GM19328 (cell line): ENCODE measurements around the gene VWA1.
A peak's percentile ranks its signal among the peaks of the same experiment; 100 is the strongest.
"Not testable (repeated sequence)": the region's sequence is repeated elsewhere in the genome, so short reads cannot be mapped to it uniquely, and the experiment has no call there.

Experiments
- ATAC-seq: cut with Tn5 transposase; IDR thresholded peaks from one replicate; pipeline ENCODE4 v1.9.1; 2021; ENCODE audit warnings: mild to moderate bottlenecking, moderate library complexity; ENCODE audit not compliant: unreplicated experiment

VWA1 gene

GRCh38 chr1:1402901-1403392, 32.5 kb upstream of the VWA1 start:
- not testable (repeated sequence) for ATAC-seq

- no peak for ATAC-seq
These were observed 31.8 kb upstream of the VWA1 start for GRCh38 chr1:1403653-1404052.

GRCh38 chr1:1406101-1406820, 29.2 kb upstream of the VWA1 start:
- ATAC-seq = no peak

GRCh38 chr1:1406821-1407635, 28.5 kb upstream of the VWA1 start, which contains the start of gene MRPL20:
Gene MRPL20 (minus strand): TSS chr1:1407293. CDS start chr1:1407217, 76 bp downstream.
- ATAC-seq = peak; percentile 86

GRCh38 chr1:1407636-1408318, 27.7 kb upstream of the VWA1 start:
- ATAC-seq = no peak

- not testable (repeated sequence) for ATAC-seq
These were observed 25.3 kb upstream of the VWA1 start for GRCh38 chr1:1410238-1410637.

GRCh38 chr1:1411626-1412025, 23.9 kb upstream of the VWA1 start:
- no peak for ATAC-seq

GRCh38 chr1:1412311-1412902, 23.1 kb upstream of the VWA1 start:
- not testable (repeated sequence) for ATAC-seq

- ATAC-seq = no peak
These were observed 19.7 kb upstream of the VWA1 start for GRCh38 chr1:1415751-1416150.

GRCh38 chr1:1417396-1417795, 18.1 kb upstream of the VWA1 start:
- not testable (repeated sequence) for ATAC-seq

- ATAC-seq = not testable (repeated sequence)
These were observed 17.5 kb upstream of the VWA1 start for GRCh38 chr1:1417825-1418463.

- ATAC-seq = no peak
These were observed 16.8 kb upstream of the VWA1 start for GRCh38 chr1:1418464-1419362.

GRCh38 chr1:1419363-1419812, 16.1 kb upstream of the VWA1 start:
- no peak for ATAC-seq

- ATAC-seq = no peak
These were observed 15.5 kb upstream of the VWA1 start for GRCh38 chr1:1419813-1420653.

GRCh38 chr1:1420654-1421141, 14.8 kb upstream of the VWA1 start:
- no peak for ATAC-seq

GRCh38 chr1:1421147-1421906, 14.2 kb upstream of the VWA1 start, which contains the start of gene ANKRD65:
Gene ANKRD65 (minus strand): TSS chr1:1421276. CDS start chr1:1421005, 271 bp downstream.
- no peak for ATAC-seq

- no peak for ATAC-seq
These were observed 13.5 kb upstream of the VWA1 start for GRCh38 chr1:1421907-1422464.
